Measurements from ENCODE around the gene COL5A1.

The COL5A1 gene

DNA sequence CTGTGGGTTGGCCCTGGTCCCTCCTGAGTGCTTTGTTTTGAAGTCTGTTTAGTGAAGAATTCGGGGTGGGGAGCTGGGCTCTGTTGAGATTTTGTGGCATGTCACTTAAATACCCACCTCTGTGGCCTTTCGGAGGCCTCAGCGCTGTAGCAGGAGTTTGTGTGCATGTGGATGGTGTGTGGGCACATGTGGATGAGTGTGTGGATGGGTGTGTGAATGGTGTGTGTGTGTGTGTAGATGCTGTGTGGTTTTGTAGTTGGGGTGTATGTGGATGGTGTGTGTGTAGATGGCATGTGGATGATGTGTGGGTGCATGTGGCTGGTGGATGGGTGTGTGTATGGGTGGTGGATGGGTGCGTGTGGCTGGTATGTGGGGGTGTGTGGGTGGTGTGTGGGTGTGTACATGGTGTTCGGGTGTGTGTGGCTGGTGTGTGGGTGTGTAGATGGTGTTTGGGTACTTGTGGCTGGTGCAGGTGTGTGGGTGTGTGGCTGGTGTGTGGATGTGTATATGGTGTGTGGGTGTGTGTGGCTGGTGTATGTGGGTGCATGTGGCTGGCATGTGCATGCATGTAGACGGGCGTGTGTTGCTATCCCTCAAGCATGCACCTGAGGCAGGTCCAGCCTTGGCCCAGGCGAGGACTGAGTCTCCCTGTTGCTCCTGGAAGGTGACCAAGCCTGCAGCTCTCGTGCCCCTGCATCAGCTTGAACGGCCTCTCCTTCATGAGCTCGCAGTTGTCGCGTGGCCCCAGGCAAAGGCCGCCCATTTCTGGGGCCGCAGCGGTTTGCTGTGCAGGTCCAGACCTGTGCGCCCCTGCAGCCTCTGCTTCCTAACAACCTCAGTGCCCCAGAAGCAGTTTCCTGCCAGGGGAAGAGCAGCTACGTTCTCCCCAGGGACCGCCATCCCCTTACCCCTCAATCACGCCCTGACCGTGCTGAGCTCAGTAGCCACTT, 185.0 kb downstream of the COL5A1 start:
- H3K36me3 ChIP-seq (ENCODE audit: insufficient read depth, low read length): peaks cover 79% of the 10 kb centered on the region
- no peaks in the 10 kb centered on the region for H3K9me3 ChIP-seq (ENCODE audit: low read length)
- H3K9ac ChIP-seq (ENCODE audit: low read length): no peak overlapping the region
- no peaks in the 10 kb centered on the region for H3K79me2 ChIP-seq (ENCODE audit: insufficient read depth, low read length)
- H3K27ac ChIP-seq (ENCODE audit: low read depth, low read length, poor library complexity, severe bottlenecking): no peak overlapping the region
- H3K4me1 ChIP-seq (ENCODE audit: insufficient read depth, low read length, severe bottlenecking): peaks cover 6% of the 10 kb centered on the region
- no peaks in the 10 kb centered on the region for H3K27me3 ChIP-seq (ENCODE audit: insufficient read depth, low read length)
- no peak for TF ChIP-seq CTCF (IDR thresholded peaks at IDR 0.05; ENCODE audit: low read length)
- TF ChIP-seq EZH2 (IDR thresholded peaks at IDR 0.05; ENCODE audit: borderline replicate concordance, low read length): no peak
- H2AFZ ChIP-seq (ENCODE audit: low read length): no peak overlapping the region
- H3K4me3 ChIP-seq (ENCODE audit: low read depth, low read length, poor library complexity, severe bottlenecking): no peak overlapping the region
- H3K9me2 ChIP-seq (ENCODE audit: low read depth, low read length): no peaks in the 10 kb centered on the region
- H4K20me1 ChIP-seq (ENCODE audit: insufficient read depth, low read length): no peaks in the 10 kb centered on the region
- H3K4me2 ChIP-seq (ENCODE audit: low read length): no peak overlapping the region
- no peaks in the 10 kb centered on the region for H3F3A ChIP-seq (ENCODE audit: insufficient read depth, low read length)

GRCh38 chr9:134827559-134827958, 186.0 kb downstream of the COL5A1 start:
- Histone ChIP-seq H3K27ac (ENCODE audit: low read depth, low read length, poor library complexity, severe bottlenecking) (no peak overlapping the region), H2AFZ (ENCODE audit: low read length) (no peak overlapping the region), H3K79me2 (ENCODE audit: insufficient read depth, low read length) (no peaks in the 10 kb centered on the region), H3K4me3 (ENCODE audit: low read depth, low read length, poor library complexity, severe bottlenecking) (no peak overlapping the region), H3K4me1 (ENCODE audit: insufficient read depth, low read length, severe bottlenecking) (peaks cover 6% of the 10 kb centered on the region), H4K20me1 (ENCODE audit: insufficient read depth, low read length) (no peaks in the 10 kb centered on the region), H3K9me3 (ENCODE audit: low read length) (no peaks in the 10 kb centered on the region), H3K27me3 (ENCODE audit: insufficient read depth, low read length) (no peaks in the 10 kb centered on the region), H3K36me3 (ENCODE audit: insufficient read depth, low read length) (peaks cover 89% of the 10 kb centered on the region), H3F3A (ENCODE audit: insufficient read depth, low read length) (no peaks in the 10 kb centered on the region), H3K9ac (ENCODE audit: low read length) (no peak overlapping the region), H3K4me2 (ENCODE audit: low read length) (no peak overlapping the region), H3K9me2 (ENCODE audit: low read depth, low read length) (no peaks in the 10 kb centered on the region)
- TF ChIP-seq EZH2 (IDR thresholded peaks at IDR 0.05; ENCODE audit: borderline replicate concordance, low read length) (no peak), CTCF (IDR thresholded peaks at IDR 0.05; ENCODE audit: low read length) (no peak)

DNA sequence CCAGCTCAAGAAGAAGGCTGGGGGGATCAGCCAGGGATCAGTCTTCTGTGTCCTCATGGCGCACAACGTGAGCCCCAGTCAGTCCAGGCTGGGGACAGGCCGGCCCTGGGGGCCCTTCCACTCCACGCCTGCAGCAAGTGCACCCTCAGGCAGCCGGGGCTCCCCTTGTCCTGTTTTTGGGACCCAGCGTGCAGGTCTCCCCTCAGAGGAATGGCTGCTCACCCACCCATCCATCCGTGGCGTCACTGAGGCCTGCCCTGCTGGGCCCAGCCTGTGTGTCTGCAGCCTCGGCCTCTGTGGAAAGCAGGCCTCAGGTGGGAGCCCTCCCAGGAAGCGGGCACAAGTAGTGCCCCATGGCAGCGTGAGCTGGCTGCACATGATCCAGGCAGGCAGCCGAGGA, 186.4 kb downstream of the COL5A1 start:
- Histone ChIP-seq H4K20me1 (ENCODE audit: insufficient read depth, low read length) (no peaks in the 10 kb centered on the region), H3K4me2 (ENCODE audit: low read length) (no peak overlapping the region), H3K9me2 (ENCODE audit: low read depth, low read length) (no peaks in the 10 kb centered on the region), H3K4me3 (ENCODE audit: low read depth, low read length, poor library complexity, severe bottlenecking) (no peak overlapping the region), H3K36me3 (ENCODE audit: insufficient read depth, low read length) (peaks cover 93% of the 10 kb centered on the region), H3F3A (ENCODE audit: insufficient read depth, low read length) (no peaks in the 10 kb centered on the region), H2AFZ (ENCODE audit: low read length) (no peak overlapping the region), H3K27me3 (ENCODE audit: insufficient read depth, low read length) (no peaks in the 10 kb centered on the region), H3K9me3 (ENCODE audit: low read length) (no peaks in the 10 kb centered on the region), H3K79me2 (ENCODE audit: insufficient read depth, low read length) (no peaks in the 10 kb centered on the region), H3K4me1 (ENCODE audit: insufficient read depth, low read length, severe bottlenecking) (peaks cover 6% of the 10 kb centered on the region), H3K27ac (ENCODE audit: low read depth, low read length, poor library complexity, severe bottlenecking) (no peak overlapping the region), H3K9ac (ENCODE audit: low read length) (no peak overlapping the region)
- TF ChIP-seq EZH2 (IDR thresholded peaks at IDR 0.05; ENCODE audit: borderline replicate concordance, low read length): no peak
- TF ChIP-seq CTCF (IDR thresholded peaks at IDR 0.05; ENCODE audit: low read length): no peak

All from OCI-LY1 (cell line).